Keratinocyte (primary cell): Measurements from ENCODE around the gene BUD23. TPM values are rescaled to one million over a fixed set of nuclear protein-coding genes. Genes with fewer than 3 reads are reported as not detected.

Experiments
- DNase-seq: peaks from one replicate; pipeline ENCODE4 v3.0.0-alpha.2; 2011; ENCODE audit warnings: low read depth, missing footprints, low spot score
- FAIRE-seq: peaks from 2 replicates; lab custom pipeline; 2011; peaks lifted over from hg19 to GRCh38; lab: Jason Lieb, UNC
- H2AFZ ChIP-seq: 2 replicates; pipeline ENCODE4 v1.6.0; 2012; ENCODE audit warnings: low read length, control low read depth, inconsistent platforms; ENCODE audit not compliant: control insufficient read depth
- H3K27ac ChIP-seq: 2 replicates; pipeline ENCODE4 v1.5.1; 2011; ENCODE audit warnings: low read length; ENCODE audit not compliant: control insufficient read depth, insufficient read depth
- H3K27me3 ChIP-seq: 3 replicates; pipeline ENCODE4 v1.6.0; 2011; ENCODE audit warnings: low read length; ENCODE audit not compliant: control insufficient read depth, insufficient read depth; ENCODE audit errors: extremely low read depth
- H3K36me3 ChIP-seq, 2 experiments: 2 replicates in 1 of 2; 3 replicates in 1 of 2; pipeline ENCODE4 v1.5.1; 2011; ENCODE audit warnings: low read length in 2 of 2, mild to moderate bottlenecking in 1 of 2; ENCODE audit not compliant: control insufficient read depth in 2 of 2, insufficient read depth in 2 of 2; ENCODE audit errors: extremely low read depth in 1 of 2
- H3K4me1 ChIP-seq: 3 replicates; pipeline ENCODE4 v1.5.1; 2011; ENCODE audit warnings: low read length; ENCODE audit not compliant: control insufficient read depth, insufficient read depth; ENCODE audit errors: extremely low read depth
- H3K4me2 ChIP-seq: 3 replicates; pipeline ENCODE4 v1.6.0; 2011; ENCODE audit warnings: low read depth, low read length; ENCODE audit not compliant: control insufficient read depth, insufficient read depth; ENCODE audit errors: extremely low read depth
- H3K4me3 ChIP-seq, 3 experiments: fragments of 200-600 bp in 1 of 3; sonication (generic) in 1 of 3; 2 replicates in 2 of 3; 3 replicates in 1 of 3; pipeline ENCODE4 v1.5.1; 2011 to 2016; ENCODE audit warnings: low read length in 3 of 3, mild to moderate bottlenecking in 3 of 3, control low read depth in 2 of 3, inconsistent platforms in 1 of 3, low read depth in 1 of 3, mixed read lengths in 1 of 3, mixed run types in 1 of 3, moderate library complexity in 1 of 3; ENCODE audit not compliant: control insufficient read depth in 2 of 3, insufficient read depth in 2 of 3; ENCODE audit errors: extremely low read depth in 1 of 3
- H3K79me2 ChIP-seq: 2 replicates; pipeline ENCODE4 v1.6.0; 2012; ENCODE audit warnings: low read length; ENCODE audit not compliant: control insufficient read depth, insufficient read depth
- H3K9ac ChIP-seq: 3 replicates; pipeline ENCODE4 v1.6.0; 2011; ENCODE audit warnings: low read length; ENCODE audit not compliant: control insufficient read depth, insufficient read depth; ENCODE audit errors: extremely low read depth
- H3K9me1 ChIP-seq: 3 replicates; pipeline ENCODE4 v1.6.0; 2011; ENCODE audit warnings: low read length; ENCODE audit not compliant: control insufficient read depth, insufficient read depth; ENCODE audit errors: extremely low read depth
- H3K9me3 ChIP-seq: 2 replicates; pipeline ENCODE4 v1.5.1; 2012; ENCODE audit warnings: low read depth, low read length; ENCODE audit not compliant: control insufficient read depth
- H4K20me1 ChIP-seq: 3 replicates; pipeline ENCODE4 v1.6.0; 2011; ENCODE audit warnings: low read length; ENCODE audit not compliant: control insufficient read depth, insufficient read depth; ENCODE audit errors: extremely low read depth
- EZH2 ChIP-seq: IDR thresholded peaks from one replicate; pipeline ENCODE4 v1.6.1; 2012; ENCODE audit warnings: inconsistent platforms, mild to moderate bottlenecking, low read length, moderate library complexity
- dilution Hi-C: fragments of 300-500 bp; cut with MboI; formaldehyde crosslinking; loops from one replicate; pipeline ENCODE4 v1.7.0; 2020; ENCODE audit warnings: low sequenced_read_pairs; ENCODE audit not compliant: extremely low pct_ligation_motif_present
- polyA plus RNA-seq, 5 experiments: library from polyadenylated mRNA; depleted of rRNA in 3 of 5; stranded (reverse) in 3 of 5; stranded (forward) in 1 of 5; unstranded in 1 of 5; fragments of >200 nt; gene quantifications; 1 replicate in 1 of 5; 2 replicates in 3 of 5; 3 replicates in 1 of 5; pipeline versions ENCODE4 v1.2.1 to v1.2.3, GENCODE V29; 2011 to 2012; ENCODE audit warnings: missing spikeins in 2 of 5, low read depth in 1 of 5, low replicate concordance in 1 of 5
- TF ChIP-seq, protein P1 (sequence below), 3 experiments: IDR thresholded peaks in 1 of 3; conservative IDR thresholded peaks in 1 of 3; optimal IDR thresholded peaks in 1 of 3; 2 replicates in 2 of 3; 3 replicates in 1 of 3; pipeline versions ENCODE3 to v1.5.1; 2011; ENCODE audit warnings: low read length in 3 of 3, mild to moderate bottlenecking in 3 of 3, moderate library complexity in 2 of 3, control low read depth in 1 of 3, inconsistent platforms in 1 of 3; ENCODE audit not compliant: insufficient read depth in 2 of 3; ENCODE audit errors: extremely low read depth in 1 of 3

Gene BUD23
- polyA plus RNA-seq, 1 donor (not counting 4 experiments of a cell fraction or from before 2014, with no cell fraction given): 72.0 TPM

DNA sequence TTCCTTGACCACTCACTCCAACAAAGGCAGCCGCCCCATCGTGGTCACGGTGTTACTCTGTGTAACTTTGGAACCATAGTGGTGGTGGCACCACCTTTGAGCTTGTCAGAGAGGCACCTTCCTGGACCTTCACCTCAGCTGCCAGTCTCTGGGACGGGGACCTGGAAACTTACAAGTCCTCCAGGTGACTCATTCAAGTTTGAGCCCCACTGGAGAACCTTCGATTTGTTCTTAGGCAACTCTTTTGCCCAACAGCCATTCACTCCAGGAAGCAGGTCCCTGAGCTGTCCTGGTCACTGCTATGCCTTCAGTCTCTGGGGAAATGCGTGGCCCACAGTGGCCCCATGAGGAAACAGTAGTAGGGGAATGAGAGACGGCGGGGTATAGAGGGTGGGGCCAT lies 18.8 kb downstream of the BUD23 start:
- DNase-seq (no peak), FAIRE-seq (no peak)
- H3K4me2 ChIP-seq: no peak overlapping the region
- peaks cover 33 to 65% of the 10 kb centered on the region in 2 experiments for H3K36me3 ChIP-seq
- H4K20me1 ChIP-seq: peaks cover 24% of the 10 kb centered on the region
- H3K27me3 ChIP-seq: no peaks in the 10 kb centered on the region
- H3K9me3 ChIP-seq: no peaks in the 10 kb centered on the region
- peaks cover 2% of the 10 kb centered on the region for H3K9me1 ChIP-seq
- no peaks in the 10 kb centered on the region for H3K79me2 ChIP-seq
- no peak overlapping the region for H2AFZ ChIP-seq
- dilution Hi-C loops: no loop called here
- peaks cover 30% of the 10 kb centered on the region for H3K4me1 ChIP-seq
- H3K9ac ChIP-seq: no peak overlapping the region
- no peak overlapping the region for H3K27ac ChIP-seq
- H3K4me3 ChIP-seq: no peak overlapping the region
- TF ChIP-seq, protein P1, sequence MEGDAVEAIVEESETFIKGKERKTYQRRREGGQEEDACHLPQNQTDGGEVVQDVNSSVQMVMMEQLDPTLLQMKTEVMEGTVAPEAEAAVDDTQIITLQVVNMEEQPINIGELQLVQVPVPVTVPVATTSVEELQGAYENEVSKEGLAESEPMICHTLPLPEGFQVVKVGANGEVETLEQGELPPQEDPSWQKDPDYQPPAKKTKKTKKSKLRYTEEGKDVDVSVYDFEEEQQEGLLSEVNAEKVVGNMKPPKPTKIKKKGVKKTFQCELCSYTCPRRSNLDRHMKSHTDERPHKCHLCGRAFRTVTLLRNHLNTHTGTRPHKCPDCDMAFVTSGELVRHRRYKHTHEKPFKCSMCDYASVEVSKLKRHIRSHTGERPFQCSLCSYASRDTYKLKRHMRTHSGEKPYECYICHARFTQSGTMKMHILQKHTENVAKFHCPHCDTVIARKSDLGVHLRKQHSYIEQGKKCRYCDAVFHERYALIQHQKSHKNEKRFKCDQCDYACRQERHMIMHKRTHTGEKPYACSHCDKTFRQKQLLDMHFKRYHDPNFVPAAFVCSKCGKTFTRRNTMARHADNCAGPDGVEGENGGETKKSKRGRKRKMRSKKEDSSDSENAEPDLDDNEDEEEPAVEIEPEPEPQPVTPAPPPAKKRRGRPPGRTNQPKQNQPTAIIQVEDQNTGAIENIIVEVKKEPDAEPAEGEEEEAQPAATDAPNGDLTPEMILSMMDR (optimal IDR thresholded peaks at IDR 0.05 in 1 of 3, IDR thresholded peaks at IDR 0.05 in 1 of 3, conservative IDR thresholded peaks at IDR 0.05 in 1 of 3; ENCODE audit: extremely low read depth in 1 of 3, insufficient read depth in 2 of 3, low read length in 3 of 3): no peak
- no peak for TF ChIP-seq EZH2

DNA sequence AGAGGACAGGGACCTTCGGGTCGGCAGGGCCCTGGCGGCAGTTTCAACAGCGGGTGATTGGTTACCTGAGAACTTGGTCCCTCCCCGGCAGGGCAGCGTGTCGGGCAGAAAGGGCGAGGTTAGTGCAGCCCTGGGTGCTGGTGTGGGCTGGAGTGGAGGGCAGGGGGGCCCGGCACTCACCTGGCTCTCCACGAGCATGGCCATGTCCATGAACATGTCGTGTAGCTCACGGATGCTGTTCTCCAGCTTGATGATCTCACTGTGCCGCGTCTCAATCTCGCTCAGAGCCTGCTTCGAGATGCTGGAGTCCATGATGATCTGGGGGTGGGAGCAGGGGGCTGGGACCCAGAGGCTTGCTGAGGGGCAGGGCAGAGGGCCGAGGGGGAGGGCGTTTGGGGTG lies 19.3 kb downstream of the BUD23 start:
- Histone ChIP-seq H3K9ac (no peak overlapping the region), H3K36me3 (peaks cover 33 to 60% of the 10 kb centered on the region in 2 experiments), H3K9me1 (peaks cover 2% of the 10 kb centered on the region), H3K4me3 (no peak overlapping the region), H3K4me2 (no peak overlapping the region), H3K27me3 (no peaks in the 10 kb centered on the region), H3K79me2 (no peaks in the 10 kb centered on the region), H3K4me1 (peaks cover 34% of the 10 kb centered on the region), H3K27ac (no peak overlapping the region), H2AFZ (no peak overlapping the region), H3K9me3 (no peaks in the 10 kb centered on the region), H4K20me1 (peaks cover 24% of the 10 kb centered on the region)
- dilution Hi-C loops: no loop called here
- TF ChIP-seq, protein P1 (optimal IDR thresholded peaks at IDR 0.05 in 1 of 3, IDR thresholded peaks at IDR 0.05 in 1 of 3, conservative IDR thresholded peaks at IDR 0.05 in 1 of 3; ENCODE audit: extremely low read depth in 1 of 3, insufficient read depth in 2 of 3, low read length in 3 of 3): no peak
- no peak for TF ChIP-seq EZH2
- FAIRE-seq: no peak
- DNase-seq: no peak
